Stimulated activated CD8-positive, alpha-beta memory T cell treated with anti-CD3 and anti-CD28 coated beads, Interleukin-7, amount 100 ng/mL, for 24 hours (primary cell): ENCODE measurements around the gene ATG10.
"Not testable (repeated sequence)": the region's sequence is repeated elsewhere in the genome, so short reads cannot be mapped to it uniquely, and the experiment has no call there.

Source experiments
- DNase-seq: peaks from one replicate; pipeline ENCODE4 v3.0.0-alpha.2; 2020; ENCODE audit warnings: low read depth

ATG10 gene

DNA sequence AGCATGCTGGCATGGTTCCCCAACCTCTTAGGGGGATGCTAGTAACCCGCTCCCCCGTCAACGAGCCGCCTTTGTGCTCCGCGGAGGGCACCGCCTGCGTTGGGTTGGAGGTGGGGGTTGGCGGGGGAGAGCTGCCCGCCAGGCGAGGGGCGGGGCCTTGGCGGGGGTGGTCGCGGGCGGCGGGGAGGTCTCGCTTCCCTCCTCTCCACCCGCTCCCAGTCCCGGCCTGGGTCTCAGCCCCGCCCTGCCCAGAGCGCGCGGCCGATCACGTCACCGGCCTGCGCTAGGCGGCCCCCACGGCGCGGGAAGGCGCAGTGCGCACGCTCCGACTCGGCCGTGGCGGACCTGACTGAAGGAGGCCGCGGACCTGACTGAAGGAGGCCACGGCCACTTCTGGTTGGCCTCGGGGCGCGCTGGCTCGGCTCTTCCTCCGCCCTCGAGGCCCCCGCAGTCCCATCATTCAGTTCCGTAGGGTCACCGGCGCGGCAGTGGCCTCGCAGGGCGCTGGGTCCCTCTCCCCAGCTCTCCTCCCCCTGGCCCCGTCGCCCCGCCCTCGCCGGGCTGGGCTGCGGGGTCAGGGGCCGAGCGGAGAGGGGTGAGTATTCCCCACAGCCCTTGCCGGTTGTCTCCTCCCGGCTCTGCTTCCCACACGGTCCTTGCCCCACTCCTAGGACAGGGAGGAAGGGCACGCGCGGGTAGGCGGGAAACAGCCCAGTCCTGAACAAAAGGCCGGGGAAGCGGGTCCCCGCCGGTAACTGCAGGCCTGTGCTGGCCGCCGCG is at the start of gene ATG10:
ATG10 (plus strand) TSS at position 312 of the 780 bp plus-strand sequence. CDS start 15,548 bp downstream, outside the sequence.
- DNase-seq = peak; percentile 75

DNA sequence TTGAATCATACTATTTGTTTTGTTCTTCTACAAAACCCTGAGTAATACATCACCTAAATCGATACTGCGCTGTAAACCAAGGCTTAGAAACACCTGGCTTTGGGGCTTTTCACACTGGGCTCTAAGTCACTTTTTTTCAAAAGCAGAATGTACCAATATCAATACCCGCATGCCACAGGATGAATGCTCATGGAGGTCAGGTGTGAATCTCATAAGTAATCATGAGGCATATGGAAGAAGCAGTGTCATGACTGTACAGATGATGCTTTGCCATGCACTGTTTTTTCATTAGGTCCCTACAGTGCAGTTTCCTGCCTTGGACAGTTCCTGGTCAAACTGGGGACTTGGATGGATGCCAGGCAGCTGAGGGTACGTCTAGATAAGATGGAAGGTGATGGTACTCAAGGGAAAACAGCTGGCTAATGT is 49.0 kb upstream of the ATG10 start:
- no peak for DNase-seq

- no peak for DNase-seq
These were observed 47.4 kb upstream of the ATG10 start for GRCh38 chr5:81924442-81924841.

DNA sequence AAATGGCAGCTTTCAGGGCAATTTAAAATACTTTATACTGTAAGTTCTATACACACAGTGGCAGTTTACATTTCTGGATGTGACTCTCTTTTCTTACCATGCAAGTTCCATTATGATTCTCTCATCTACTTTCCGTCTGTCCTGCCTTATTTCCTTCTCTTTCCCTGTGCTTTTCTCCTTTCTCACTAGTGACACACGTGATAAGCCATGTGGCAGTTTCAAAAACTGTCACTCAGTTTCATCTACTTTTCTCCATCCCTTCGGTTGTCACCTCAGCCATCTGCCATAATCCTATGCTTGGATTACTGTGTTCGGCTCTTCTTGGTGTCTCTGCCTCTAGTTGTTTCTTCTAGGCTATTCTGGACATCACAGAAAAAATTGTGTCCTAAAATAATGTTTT is 46.8 kb upstream of the ATG10 start:
- no peak for DNase-seq

- DNase-seq = no peak
These were observed 45.8 kb upstream of the ATG10 start for GRCh38 chr5:81925981-81926380.

GRCh38 chr5:81936066-81936465 is 35.8 kb upstream of the ATG10 start:
- no peak for DNase-seq

GRCh38 chr5:81936750-81937149 is 35.1 kb upstream of the ATG10 start:
- no peak for DNase-seq

DNA sequence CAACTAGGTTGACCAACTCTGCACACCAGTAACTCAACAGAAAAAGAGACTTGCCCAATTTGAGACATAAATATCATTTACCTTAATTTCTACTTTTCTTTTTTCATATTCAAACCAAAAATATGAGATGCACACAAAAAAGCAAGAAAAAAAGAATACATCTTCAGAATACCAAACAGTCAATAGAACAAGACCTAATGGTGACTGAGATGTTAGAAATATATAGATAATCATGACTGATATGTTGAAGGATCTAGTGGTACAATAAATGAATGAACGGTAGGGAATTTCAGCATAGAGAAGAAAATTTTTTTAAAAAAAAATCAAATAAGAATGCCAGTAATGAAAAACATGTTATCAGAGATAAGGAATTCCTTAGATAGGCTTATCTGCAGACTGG is 29.1 kb upstream of the ATG10 start:
- DNase-seq = no peak

DNA sequence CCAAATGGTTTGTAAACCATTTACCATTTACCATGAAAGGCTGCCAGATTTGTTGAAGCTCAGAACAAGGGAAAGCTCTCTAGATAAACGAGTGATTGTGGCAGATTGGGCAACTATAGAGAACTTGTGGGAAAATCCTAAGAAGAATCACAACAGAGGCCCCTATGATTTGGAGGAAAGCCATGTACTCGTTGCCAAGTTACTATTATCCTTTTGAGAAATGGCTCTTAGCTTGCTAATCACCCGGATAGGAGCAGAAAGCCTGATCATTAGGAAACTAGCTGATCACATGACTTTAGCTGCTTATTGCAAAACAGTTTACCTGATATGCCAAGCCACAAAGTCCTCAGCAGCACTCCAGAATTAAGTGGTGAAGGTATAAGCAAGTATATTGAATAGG is 23.5 kb upstream of the ATG10 start:
- DNase-seq = no peak

- no peak for DNase-seq
These were observed 22.4 kb upstream of the ATG10 start for GRCh38 chr5:81949462-81949861.

GRCh38 chr5:81950996-81951395 is 20.8 kb upstream of the ATG10 start:
- no peak for DNase-seq

GRCh38 chr5:81954796-81955195 is 17.0 kb upstream of the ATG10 start:
- not testable (repeated sequence) for DNase-seq

DNA sequence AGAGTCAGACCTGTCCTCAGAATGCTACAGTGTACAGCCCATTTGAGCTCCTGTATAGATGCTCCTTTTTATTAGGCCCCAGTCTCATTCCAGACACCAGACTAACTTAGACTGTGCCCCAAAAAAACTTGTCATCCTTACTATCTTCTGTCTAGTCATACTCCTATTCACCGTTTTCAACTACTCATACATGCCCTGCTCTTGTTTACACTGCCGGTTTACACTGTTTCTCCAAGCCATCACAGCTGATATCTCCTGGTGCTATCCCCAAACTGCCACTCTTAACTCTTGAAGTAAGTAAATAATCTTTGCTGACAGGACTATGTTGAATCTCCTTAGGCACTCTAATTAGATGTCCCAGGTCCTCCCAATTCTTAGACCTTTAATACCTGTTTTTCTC is 13.7 kb upstream of the ATG10 start:
- DNase-seq = not testable (repeated sequence)

DNA sequence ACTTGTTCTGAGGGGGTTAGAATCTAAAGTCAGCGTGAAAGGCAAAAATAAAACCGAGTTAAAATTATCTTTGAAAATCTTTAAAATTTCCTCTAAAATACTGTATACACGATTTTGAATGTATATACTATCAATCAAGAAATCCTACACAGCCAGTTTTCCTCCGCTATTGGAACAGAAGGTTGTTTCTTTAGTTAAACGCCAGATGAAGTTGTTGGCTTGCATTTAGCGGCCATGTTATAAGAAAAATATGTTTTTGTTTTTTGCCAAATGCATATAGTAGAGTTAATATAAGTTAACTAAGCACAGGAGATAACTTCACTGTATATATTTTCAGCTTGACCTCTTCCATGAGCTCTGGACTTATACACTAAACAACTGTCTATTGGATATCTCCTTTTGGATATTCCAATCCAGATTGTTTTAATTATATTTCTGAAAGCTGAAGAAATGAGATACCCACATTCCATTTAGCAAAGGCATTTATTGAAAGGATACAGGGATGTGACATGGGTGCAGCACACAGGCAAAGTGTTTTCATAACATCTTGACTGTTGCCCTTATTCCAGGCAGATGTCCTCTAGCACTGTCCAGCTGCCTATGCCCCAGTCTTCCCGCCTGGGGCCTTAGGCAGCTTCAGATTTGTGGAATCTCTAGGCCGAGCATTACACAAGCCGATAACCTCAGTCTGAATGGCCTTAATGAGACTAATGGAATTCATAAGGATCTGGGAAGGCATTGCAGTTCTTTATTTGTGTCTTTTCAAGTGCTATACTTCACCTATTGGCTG is 10.0 kb upstream of the ATG10 start:
- no peak for DNase-seq

- no peak for DNase-seq
These were observed 8.3 kb upstream of the ATG10 start for GRCh38 chr5:81963544-81963943.

- DNase-seq = no peak
These were observed 6.3 kb upstream of the ATG10 start for GRCh38 chr5:81965524-81965923.

GRCh38 chr5:81969226-81969625 is 2.6 kb upstream of the ATG10 start:
- DNase-seq = no peak

DNA sequence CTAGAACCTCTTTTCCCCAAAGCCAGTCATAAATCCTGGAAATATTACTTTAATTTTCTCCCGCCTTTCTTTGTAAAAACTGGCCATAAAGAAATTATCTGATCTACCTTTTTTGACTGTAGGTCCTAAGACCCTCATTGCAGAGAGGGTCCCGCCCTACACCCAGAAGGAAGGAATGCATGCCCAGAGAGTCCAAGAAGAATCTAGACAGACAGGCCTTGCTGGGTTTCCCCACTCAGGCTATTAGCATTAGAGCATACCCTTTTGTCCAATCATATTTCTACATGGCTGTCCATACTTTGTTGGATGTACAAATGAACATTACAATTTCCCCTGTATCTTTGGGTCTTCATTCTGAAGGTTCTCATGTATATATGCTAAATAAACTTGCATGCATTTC is 1.9 kb upstream of the ATG10 start:
- DNase-seq = no peak

- no peak for DNase-seq
These were observed 612 bp upstream of the ATG10 start for GRCh38 chr5:81971111-81971711.

DNA sequence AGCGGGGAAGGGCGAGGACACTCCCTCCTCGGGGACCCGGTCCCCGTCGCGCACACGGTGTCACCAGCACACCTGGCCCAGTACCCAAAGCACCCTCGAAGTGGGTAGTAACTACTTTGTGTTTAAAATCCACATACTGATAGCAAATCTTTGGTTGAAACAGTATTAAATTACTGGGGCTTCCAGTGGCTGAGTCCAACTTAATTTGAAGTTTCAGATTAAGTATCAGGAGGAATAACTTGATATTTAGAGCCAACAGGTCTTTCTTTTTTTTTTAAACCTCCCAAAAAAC is 615 bp downstream of the ATG10 start:
- DNase-seq = no peak

DNA sequence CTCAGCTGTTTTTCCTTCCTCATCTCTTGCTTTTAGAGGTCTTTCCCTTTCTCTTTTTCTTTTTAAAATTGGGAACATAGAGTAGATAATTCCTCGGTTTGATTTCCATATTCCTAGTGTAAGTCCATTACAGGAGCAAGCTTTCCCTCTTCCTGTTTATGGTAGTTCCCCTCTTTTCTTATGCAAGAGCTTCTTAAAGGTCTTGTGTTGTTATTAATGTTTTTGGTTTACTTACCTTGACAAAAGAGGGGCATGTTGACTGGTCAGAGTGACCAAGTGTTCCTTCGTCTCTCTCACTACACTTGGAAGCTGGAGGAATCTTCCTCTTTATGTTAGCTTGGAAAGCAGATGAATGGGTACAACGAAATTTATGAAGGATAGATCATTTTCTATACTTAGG is 8.3 kb downstream of the ATG10 start:
- no peak for DNase-seq

DNA sequence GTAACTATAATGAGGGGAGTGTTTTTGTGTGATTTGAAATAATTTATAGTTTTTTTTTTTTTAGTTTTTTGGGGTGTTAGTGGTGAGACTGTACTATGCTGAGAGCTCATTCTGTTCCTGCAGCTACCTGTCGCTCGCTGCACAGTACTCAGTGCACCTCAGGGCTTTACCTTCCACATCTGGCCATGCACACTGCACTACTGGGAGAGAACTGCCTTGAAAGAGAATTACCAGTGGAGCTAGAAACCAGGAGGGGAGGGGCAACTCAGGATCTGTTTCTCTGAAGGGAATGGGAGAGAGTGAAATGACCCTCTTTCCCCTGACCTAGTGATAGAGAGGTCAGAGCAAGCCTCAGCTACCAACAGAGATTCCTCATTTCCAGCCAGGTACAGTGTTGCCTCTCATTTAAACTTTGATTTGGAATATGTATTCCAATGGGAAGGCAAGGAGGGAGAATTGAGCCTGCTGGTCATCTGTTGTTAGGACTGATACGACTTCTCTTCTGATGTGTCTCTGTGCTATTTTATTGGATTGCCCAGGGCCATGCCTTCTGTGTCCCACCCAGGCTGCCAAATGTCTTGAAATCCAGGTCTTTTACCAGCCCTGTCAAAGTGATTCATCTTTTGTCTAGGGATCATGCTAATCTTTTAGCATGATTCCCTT is 8.9 kb downstream of the ATG10 start:
- no peak for DNase-seq
